Spleen (tissue), 7 donors: ENCODE results near the gene CD19.

Experiments
- CTCF ChIP-seq, 11 experiments: fragments of 200-600 bp in 7 of 11; fragments of 450-650 bp in 4 of 11; sonication (generic) in 4 of 11; IDR thresholded peaks in 8 of 11; conservative IDR thresholded peaks in 3 of 11; 1 replicate in 7 of 11; 2 replicates in 4 of 11; pipeline versions ENCODE4 v1.4.0 to v1.8.0; 2016 to 2021; ENCODE audit warnings: antibody characterized with exemption in 11 of 11, inconsistent platforms in 4 of 11, mild to moderate bottlenecking in 1 of 11
- POLR2A ChIP-seq, 3 donors: fragments of 450-650 bp; IDR thresholded peaks; one replicate each; pipeline ENCODE4 v1.5.1; 2017; ENCODE audit warnings: antibody characterized with exemption in 3 of 3, mild to moderate bottlenecking in 1 of 3
- donor health status: DM: no; HTN: no; CAD: no; lungs with moderate emphysema.
- donor health status: DM: no; HTN: no; CAD: no.
- donor health status: DM: no; HTN: no; CAD: no.

- TF ChIP-seq POLR2A (IDR thresholded peaks at IDR 0.05) (no peak), CTCF (IDR thresholded peaks at IDR 0.05 in 8 of 11, conservative IDR thresholded peaks at IDR 0.05 in 3 of 11) (no peak)
Measured at GRCh38 chr16:28902909-28903308, 28.9 kb upstream of the CD19 start.
